Breast epithelium (tissue), 3 donors: ENCODE measurements around the gene SAMD7.

Source experiments
- CTCF ChIP-seq, 3 donors: fragments of 450-650 bp; IDR thresholded peaks; one replicate each; pipeline ENCODE4 v1.5.1; 2016 to 2017; ENCODE audit warnings: antibody characterized with exemption in 3 of 3, mild to moderate bottlenecking in 3 of 3, moderate library complexity in 3 of 3
- POLR2A ChIP-seq: fragments of 450-650 bp; IDR thresholded peaks from one replicate; pipeline ENCODE4 v1.6.1; 2016; ENCODE audit warnings: antibody characterized with exemption, mild to moderate bottlenecking, moderate library complexity
- POLR2AphosphoS5 ChIP-seq, 3 donors: sonication (generic); formaldehyde crosslinking; IDR thresholded peaks; one replicate each; pipeline ENCODE4 v1.6.1; 2017; ENCODE audit warnings: antibody characterized with exemption in 3 of 3

GRCh38 chr3:169923189-169923588, 11.8 kb downstream of the SAMD7 start:
- no peak for TF ChIP-seq CTCF (IDR thresholded peaks at IDR 0.05)
- TF ChIP-seq POLR2A, result no peak
- TF ChIP-seq POLR2AphosphoS5 (IDR thresholded peaks at IDR 0.05), result no peak
